GM18505 (cell line): Measurements from ENCODE around the gene NOXA1.
"Not testable (repeated sequence)": the region's sequence is repeated elsewhere in the genome, so short reads cannot be mapped to it uniquely, and the experiment has no call there.

Experiments used
- ATAC-seq: cut with Tn5 transposase; IDR thresholded peaks from one replicate; pipeline ENCODE4 v1.9.1; 2021; ENCODE audit not compliant: unreplicated experiment
- POLR2A ChIP-seq: IDR thresholded peaks from 4 replicates; pipeline ENCODE4 v1.6.1; 2011; ENCODE audit warnings: borderline replicate concordance; ENCODE audit not compliant: insufficient read depth, insufficient read length; ENCODE audit errors: extremely low read depth

The NOXA1 gene

DNA sequence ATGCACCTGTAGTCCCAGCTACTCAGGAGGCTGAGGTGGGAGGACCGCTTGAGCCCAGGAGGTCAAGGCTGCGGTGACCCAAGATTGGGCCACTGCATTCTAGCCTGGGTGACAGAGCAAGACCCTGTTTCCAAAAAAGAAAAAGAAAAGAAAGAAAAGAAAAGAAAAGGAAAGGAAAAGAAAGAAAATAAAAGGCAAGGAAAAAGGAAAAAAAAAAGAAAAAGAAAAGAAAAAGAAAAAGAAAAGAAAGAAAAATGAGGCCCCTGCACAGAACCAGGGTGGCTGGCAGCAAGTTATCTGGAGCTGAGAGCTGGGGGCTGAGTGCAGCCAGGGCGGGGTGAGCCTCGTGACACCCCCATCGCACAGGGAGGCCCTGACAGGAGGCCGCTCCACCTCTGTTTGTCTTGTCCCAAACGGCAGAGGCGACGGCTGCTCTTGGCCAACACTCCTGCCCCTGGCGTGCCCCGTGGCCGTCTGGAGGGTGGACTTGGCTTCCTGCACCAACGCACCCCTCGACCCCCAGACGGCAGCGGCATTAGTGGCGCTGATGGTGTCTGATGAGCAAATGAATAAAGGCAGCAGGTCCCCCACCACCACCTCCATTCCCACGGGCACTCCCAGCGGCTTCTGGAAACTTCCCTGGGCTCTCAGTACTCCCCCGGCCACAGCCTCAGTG is 17.0 kb upstream of the NOXA1 start:
- no peak for TF ChIP-seq POLR2A
- no peak for ATAC-seq

DNA sequence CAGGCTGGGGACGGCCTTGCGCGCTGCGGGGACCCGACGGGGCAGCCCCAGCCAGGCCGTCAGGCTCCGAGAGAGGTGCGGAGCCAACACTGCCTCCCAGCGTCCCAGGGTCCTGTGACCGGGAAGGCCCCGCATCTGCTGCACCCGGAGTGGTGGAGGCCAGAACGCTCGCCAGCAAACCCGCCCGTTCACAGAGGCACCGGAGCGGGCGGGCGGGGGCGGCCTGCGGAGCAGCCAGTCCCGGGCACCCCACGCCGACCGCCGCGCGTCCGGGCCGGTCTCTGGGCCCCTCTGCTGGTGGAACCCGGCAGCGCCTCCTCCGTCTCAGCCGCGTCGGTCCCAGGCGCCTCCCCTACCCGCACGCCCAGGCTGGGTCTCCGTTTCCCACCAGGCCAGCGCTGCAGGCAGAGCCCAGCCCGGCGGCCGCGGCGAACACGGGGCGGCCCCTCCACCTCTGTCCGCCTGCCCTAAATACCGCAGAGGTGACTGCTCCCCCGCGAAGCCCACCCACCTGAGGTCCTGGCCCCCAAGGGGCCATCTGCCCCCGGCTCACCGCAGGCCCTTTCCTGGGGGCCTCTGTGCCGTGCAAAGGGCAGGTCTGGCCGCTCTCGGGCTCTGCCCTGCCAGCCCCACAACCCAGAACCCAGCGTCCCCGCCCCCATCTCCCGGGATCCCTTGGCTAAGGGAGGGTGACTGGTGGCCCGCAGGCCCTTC is 16.2 kb upstream of the NOXA1 start:
- ATAC-seq, result no peak
- no peak for TF ChIP-seq POLR2A

DNA sequence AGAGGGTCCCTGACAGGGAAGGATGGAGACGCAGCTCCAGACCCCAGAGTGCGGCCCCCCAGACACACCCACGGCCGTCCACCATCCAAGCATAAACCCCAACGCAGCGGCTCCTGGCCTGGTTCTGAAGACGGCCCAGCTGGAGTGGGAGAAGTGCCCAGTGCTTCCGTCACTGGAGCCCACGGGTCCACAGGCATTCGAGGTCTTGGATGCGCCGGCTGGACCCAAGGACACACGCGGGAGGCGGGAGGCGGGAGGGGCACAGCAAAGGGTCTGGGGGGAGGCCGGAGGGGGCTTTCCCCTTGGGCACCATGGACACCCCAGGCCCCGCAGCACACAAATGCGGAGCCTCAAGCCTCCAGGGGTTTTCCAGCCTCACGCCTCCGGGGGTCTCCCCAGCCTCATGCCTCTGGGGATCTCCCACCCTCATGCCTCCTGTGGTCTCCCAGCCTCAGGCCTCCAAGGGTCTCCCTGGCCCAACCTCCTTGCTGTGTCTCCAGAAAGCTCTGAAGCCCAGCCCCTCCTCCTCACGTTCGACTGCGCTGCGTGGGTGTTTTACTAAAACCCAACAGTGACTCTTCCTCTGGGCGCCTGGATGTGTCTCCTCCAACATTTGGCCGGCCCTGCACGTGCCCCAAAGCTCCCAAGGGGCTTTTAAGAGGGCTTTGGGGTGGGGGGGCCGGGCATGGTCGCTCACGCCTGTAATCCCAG is 15.4 kb upstream of the NOXA1 start:
- TF ChIP-seq POLR2A, result no peak
- ATAC-seq, result no peak

DNA sequence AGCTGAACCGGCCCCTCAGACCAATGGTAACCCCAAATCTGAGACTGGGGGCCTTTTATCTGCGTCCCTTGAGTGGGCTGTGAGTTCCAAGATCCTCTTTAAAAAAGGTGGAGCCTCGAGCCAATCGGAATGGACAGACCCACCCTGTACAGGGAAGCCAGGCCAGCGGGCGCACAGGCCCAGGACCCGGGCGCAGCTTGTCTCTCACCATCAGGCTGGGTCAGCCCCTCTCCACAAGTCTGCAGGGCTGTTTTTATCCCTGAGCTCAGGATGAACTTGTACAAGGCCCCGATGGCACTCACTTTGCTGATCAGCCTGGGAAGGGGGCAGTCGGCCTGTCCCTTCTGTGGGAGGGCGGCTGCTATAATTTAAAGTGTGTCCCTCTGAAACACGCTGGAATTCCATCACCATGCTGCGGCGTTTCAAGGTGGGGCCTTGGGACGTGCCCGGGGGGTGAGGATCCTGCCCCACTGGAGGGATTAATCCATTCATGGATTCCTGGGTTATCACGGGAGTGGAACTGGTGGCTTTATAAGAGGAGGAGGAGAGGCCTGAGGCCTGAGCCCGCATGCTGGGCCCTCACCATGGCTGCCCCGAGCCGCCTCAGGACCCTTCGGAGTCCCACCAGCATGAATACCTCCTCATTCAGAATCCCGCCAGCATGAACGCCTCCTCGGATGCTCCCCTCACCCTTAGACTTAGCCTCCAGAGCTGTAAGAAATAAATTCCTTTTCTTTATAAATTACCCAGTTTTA is 14.4 kb upstream of the NOXA1 start:
- ATAC-seq, result no peak
- TF ChIP-seq POLR2A, result no peak

DNA sequence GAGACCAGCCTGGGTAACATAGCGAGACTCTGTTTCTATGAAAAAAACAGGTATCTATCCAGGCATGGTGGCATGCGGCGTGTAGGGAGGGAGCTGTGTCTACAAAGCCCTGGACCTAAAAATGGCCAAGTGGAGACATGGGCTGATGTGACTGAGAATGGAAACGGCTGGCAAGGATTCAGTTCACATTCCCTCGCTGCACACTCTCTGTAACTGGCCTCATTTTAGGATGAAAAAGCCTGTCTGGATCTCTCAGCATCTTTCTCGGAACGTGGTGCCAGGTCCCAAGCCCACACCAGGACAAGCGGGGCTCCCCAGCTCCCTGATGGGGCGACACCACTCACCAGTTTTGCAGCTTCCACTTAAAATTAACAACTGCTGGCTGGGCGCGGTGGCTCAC is 13.7 kb upstream of the NOXA1 start:
- TF ChIP-seq POLR2A, result no peak
- ATAC-seq, result no peak

DNA sequence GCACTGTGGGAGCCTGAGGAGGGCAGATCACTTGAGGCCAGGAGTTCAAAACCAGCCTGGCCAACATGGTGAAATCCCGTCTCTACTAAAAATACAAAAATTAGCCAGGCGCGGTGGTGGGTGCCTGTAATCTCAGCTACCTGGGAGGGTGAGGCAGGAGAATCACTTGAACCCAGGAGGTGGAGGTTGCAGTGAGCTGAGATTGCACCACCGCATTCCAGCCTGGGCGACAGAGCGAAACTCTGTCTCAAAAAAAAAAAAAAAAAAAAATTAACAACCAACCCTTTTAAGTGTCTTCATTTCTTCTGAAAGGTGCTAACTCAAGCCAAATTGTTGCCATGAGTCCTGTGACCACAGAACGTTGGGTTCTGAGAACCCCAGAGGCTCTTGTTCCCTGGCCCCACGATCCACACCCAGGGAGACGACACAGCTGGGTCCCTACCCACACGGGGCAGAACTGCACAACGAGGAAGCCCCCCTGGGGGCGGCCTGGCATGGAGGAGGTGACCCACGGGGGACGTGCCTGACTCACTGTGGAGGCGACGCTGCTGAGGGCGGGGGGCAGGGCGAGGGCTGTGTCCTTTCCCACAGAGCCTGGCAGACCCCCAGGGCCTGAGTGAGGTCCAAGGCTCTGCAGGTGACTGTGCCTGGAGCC is 12.8 kb upstream of the NOXA1 start:
- ATAC-seq, result not testable (repeated sequence)

DNA sequence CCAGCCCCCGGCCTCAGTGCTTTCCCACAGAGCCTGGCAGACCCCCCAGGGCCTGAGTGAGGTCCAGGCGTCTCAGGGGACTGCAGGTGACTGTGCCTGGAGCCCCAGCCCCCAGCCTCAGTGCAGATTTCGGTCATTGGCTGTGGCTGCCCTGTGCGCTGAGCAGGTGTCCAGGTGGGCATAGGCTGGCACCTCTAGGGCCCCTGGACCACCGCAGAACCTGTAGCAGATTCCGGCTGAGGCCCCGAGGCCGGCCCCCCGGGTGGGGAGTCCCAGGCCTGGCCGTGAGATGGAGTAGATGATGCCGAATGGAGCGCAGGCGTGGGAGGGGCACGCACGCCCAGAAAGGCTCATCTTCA is 12.3 kb upstream of the NOXA1 start:
- TF ChIP-seq POLR2A, result no peak
- ATAC-seq, result no peak

DNA sequence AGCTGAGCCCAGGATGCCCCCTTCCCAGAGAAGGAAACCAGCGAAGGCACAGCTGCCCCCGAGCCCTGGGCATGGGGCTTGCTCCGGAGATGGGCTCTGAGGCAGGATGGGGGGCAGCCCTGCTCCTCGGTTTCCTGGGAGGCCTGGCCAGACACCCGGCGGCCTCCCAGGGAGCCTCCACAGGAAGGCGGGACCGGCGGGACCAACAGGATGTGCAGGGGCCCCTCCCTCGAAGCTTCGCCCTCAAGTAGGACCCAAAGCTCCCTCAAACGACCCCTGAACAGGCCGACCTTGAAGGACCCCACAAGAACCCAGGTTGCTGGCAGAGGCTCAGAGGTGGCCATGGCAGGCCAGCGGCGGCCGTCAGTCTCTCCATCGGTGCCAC is 11.9 kb upstream of the NOXA1 start:
- ATAC-seq, result no peak
- no peak for TF ChIP-seq POLR2A

DNA sequence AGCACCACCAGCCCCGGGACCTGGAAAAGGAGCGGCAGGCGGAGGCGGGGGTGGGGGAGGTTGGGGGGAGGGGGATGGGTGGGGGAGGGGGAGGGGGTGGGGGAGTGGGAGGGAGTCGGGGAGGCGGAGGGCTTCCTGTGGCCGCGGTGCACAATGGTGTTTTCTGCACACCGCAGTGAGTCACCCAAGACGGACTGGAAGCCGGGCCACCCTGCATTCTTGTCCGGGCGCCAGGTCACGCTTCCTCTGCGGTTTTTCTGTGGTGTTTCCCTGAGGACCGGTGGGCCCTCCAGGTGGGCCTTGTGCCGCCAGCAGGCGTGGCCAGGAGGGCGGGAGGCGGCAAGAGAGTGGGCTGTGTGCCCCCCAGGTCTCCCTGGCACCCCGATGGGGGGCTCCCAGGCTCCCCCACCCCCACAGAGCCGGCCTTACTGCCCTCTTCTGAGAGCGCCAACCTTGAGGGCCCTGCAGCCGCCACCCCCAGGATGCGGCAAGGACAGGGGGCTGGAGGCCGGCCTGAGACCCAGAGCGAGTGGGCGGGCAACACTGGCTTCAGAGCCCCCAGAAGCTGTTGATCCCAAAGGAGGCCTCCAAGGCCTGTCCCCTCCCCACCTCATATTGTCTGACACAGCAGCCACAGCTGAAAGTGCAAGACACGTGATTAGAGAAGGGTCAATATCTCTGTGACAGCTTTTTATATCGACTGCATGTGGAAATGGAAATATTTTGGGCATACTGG is 11.4 kb upstream of the NOXA1 start:
- no peak for ATAC-seq
- TF ChIP-seq POLR2A, result no peak

DNA sequence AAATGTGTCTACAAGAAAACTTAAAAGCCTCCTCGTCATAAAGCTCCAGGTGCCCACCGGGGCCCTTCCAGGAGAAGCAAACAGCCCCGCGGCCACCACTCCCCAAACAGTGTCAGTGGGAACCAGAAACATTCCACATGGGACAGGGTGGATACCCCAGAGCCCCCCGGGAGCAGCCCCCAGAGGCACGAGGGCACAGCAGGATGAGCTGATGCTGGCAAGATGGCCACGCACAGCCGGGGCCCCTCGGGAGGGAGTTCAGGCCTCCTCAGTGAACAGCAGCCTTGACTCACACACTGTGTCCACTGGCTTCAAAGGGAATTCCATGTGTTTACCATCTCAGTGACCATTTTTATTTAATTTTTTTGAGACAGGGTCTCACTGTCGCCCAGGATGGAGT is 10.8 kb upstream of the NOXA1 start:
- ATAC-seq, result no peak
- no peak for TF ChIP-seq POLR2A

DNA sequence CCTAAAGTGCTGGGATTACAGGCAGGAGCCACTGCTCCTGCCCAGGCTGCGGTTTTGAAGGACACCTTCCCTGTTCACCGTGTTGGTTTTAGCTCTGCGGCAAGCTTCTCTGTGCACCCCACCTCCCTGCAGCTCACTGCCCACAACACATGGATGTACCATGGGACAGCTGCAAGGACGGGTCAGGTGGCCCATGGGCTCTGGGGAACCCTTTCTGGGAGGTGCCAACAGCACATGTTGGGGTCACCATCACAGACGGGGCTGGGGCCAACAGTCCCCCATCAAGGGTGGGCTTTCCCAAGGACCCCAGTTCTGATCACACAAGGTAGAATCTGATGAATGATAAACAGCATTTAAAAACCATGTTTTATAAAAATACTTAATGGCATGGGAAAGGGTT is 7.7 kb upstream of the NOXA1 start:
- ATAC-seq, result no peak
- no peak for TF ChIP-seq POLR2A

DNA sequence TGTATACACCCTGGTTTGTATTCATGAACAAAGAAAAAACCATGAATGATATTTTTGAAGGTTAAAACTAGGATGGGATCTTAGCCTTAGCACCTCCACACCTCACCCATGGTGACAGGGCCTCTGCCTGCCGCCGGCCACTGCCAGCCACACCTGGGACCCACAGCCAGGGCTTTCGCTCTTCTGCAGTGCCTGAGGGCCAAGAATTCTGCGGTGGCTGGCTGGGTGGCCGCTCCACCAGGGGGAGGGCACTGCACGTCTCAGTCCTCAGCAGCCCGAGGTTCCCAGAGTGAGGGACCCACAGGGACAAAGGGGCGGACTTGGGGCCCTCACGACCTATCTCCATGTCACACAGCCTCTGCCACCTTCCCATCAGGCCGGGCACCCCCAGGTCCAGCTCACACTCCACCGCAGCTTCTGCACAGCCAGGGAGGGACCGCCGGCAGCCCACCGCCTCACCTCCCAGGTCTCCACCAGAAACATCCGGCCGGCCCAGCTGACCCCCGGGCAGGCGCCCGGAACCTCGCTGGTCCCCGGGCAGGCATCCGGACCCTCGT is 7.1 kb upstream of the NOXA1 start:
- no peak for ATAC-seq
- no peak for TF ChIP-seq POLR2A
